Prostate gland (tissue), 2 donors: ENCODE results near the gene SLC2A4RG. TPM values are rescaled to one million over a fixed set of nuclear protein-coding genes. Genes with fewer than 3 reads are reported as not detected.

Source experiments
- DNase-seq: peaks from one replicate; pipeline ENCODE4 v3.0.0-alpha.2; 2019; ENCODE audit warnings: low spot score
- H3K27ac ChIP-seq, 2 donors: fragments of 200-600 bp; sonication (generic); 2 replicates each; pipeline ENCODE4 v1.5.1; 2017 to 2019
- H3K27me3 ChIP-seq: fragments of 200-600 bp; sonication (generic); replicated peaks from 2 replicates; pipeline ENCODE4 v1.5.1; 2019; ENCODE audit not compliant: insufficient read depth
- H3K36me3 ChIP-seq, 2 donors: fragments of 200-600 bp; sonication (generic); 1 replicate in 1 of 2; 2 replicates in 1 of 2; pipeline versions ENCODE4 v1.5.1 to v1.8.1; 2017 to 2019
- H3K4me1 ChIP-seq: fragments of 200-600 bp; sonication (generic); replicated peaks from 2 replicates; pipeline ENCODE4 v1.5.1; 2019
- H3K4me3 ChIP-seq, 2 donors: fragments of 200-600 bp; sonication (generic); 2 replicates each; pipeline ENCODE4 v1.5.1; 2017 to 2019
- H3K9me3 ChIP-seq: fragments of 200-600 bp; sonication (generic); 2 replicates; pipeline ENCODE4 v1.5.1; 2017
- POLR2A ChIP-seq: fragments of 450-650 bp; IDR thresholded peaks from one replicate; pipeline ENCODE4 v1.6.1; 2016; ENCODE audit warnings: antibody characterized with exemption, mild to moderate bottlenecking
- POLR2AphosphoS5 ChIP-seq: sonication (generic); formaldehyde crosslinking; IDR thresholded peaks from one replicate; pipeline ENCODE4 v1.6.1; 2017; ENCODE audit warnings: antibody characterized with exemption
- WGBS: methylation state at CpG from one replicate; pipeline ENCODE4 v1.1.5; 2018; 5-methylcytosine and 5-hydroxymethylcytosine counted together
- intact Hi-C: fragments of 100-400 bp; cut with DNase I; formaldehyde crosslinking; loops from one replicate; pipeline ENCODE4 v1.14.2; 2022
- total RNA-seq, 2 donors: library from RNA; depleted of rRNA; stranded (reverse); fragments of >200 nt; gene quantifications; one replicate each; pipeline ENCODE4 v1.1.0, GENCODE V29; 2016
- TF ChIP-seq, protein P1 (sequence below), 4 experiments: fragments of 200-600 bp in 2 of 4; fragments of 450-650 bp in 2 of 4; sonication (generic) in 2 of 4; IDR thresholded peaks; 1 replicate in 3 of 4; 2 replicates in 1 of 4; pipeline ENCODE4 v1.5.1; 2016 to 2019; ENCODE audit warnings: antibody characterized with exemption in 4 of 4, mild to moderate bottlenecking in 2 of 4, moderate library complexity in 2 of 4

The SLC2A4RG gene
- total RNA-seq, 2 donors from 2014 or later = 140 to 155 TPM

DNA sequence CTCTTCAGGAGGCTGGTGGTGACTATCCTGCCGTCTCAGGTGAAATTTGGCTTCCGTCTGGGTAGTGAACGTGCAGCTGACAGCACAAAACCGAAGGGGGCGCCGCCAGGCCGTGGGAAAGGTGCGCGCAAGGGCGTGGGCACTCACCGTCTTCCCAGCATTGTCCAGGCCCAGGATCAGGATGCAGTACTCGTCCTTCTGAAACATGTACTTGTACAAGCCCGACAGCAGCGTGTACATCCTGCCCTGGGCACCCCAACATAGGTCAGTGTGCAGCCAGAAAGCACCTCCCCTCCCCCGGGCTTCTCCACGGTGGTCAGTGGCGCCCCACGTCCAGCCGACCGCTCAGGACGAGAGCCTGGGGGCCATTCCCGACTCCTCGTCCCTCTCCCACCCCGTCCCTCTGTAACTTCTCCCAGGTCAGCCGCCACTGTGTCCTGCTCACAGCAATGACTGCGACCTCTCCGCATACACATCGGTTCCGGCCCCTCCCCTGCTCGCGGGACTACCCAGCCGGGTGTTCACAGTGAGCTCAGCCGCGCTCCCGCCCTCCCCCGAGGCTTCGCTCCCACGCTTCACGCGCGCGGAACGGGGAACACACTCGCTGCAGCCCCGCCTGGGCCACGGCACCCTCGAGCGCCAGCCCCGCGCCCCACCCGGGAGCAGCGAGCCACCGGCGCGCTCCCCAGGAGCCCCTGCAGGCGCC is 32.6 kb upstream of the SLC2A4RG start:
- 2% methylated on average over 56 of the region's 56 CpGs for WGBS
- peak; percentile 10 for DNase-seq
- no peaks in the 10 kb centered on the region for H3K9me3 ChIP-seq
- intact Hi-C loops = loop anchor here (5.0 kb wide), 1 partner anchor 50 kb away; the partner anchor contains the start of gene RTEL1
- no peak for TF ChIP-seq POLR2AphosphoS5
- TF ChIP-seq POLR2A = no peak
- TF ChIP-seq, protein P1, sequence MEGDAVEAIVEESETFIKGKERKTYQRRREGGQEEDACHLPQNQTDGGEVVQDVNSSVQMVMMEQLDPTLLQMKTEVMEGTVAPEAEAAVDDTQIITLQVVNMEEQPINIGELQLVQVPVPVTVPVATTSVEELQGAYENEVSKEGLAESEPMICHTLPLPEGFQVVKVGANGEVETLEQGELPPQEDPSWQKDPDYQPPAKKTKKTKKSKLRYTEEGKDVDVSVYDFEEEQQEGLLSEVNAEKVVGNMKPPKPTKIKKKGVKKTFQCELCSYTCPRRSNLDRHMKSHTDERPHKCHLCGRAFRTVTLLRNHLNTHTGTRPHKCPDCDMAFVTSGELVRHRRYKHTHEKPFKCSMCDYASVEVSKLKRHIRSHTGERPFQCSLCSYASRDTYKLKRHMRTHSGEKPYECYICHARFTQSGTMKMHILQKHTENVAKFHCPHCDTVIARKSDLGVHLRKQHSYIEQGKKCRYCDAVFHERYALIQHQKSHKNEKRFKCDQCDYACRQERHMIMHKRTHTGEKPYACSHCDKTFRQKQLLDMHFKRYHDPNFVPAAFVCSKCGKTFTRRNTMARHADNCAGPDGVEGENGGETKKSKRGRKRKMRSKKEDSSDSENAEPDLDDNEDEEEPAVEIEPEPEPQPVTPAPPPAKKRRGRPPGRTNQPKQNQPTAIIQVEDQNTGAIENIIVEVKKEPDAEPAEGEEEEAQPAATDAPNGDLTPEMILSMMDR (IDR thresholded peaks at IDR 0.05) = peak in 2 of 4 experiments; percentile 28 to 36
- H3K4me3 ChIP-seq = peak overlapping the region; percentile 84 to 91
- H3K27ac ChIP-seq = peak overlapping the region; percentile 70 to 73
- peaks cover 17% of the 10 kb centered on the region for H3K4me1 ChIP-seq
- H3K27me3 ChIP-seq = no peaks in the 10 kb centered on the region
- peaks cover 0 to 23% of the 10 kb centered on the region in 2 donors for H3K36me3 ChIP-seq

DNA sequence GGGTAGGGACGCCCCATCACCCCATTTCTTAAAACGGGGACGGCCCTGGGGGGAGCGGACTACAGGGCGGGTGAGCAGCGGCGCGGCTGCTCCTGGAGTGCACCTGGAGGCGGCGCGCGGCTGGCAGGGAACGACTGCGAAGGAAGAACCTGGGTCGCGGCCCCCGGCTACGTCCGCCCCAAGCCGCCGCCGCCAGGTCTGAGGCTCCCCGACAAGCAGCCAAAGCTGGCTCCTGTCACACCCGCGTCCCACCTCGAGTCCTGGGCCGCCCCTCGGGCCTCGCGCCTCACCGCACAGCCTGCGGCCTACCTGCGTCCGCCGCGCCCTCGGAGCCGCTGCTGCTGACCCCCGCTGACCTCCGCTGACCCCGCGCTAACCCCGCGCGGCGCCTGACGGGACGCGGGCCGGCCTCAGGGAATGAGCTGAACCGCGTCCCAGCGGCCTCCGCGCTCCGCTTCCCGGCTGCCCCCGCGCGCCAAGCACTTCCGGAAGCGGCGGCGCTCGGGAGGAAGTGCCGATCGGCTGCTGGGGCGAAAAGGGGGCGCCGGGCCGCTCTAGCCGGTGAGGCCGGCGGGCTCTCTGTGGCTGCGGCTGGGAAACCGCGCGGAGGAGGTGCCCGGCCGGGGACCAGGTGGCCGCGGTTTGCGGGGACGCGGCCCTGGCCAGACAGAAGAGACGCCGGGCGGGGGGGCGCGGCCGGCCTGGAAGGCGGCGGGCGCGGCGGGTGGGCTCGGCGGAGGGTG is 31.8 kb upstream of the SLC2A4RG start, which contains the start of the genes ARFRP1 and ZGPAT:
ARFRP1 (minus strand) TSS at position 419 of the 743 bp plus-strand sequence. CDS start 885 bp downstream, outside the sequence.
ZGPAT (plus strand) TSS at position 482 of the 743 bp plus-strand sequence. CDS start 542 bp downstream, outside the sequence.
- Histone ChIP-seq H3K4me1 (peaks cover 17% of the 10 kb centered on the region), H3K9me3 (no peaks in the 10 kb centered on the region), H3K36me3 (peaks cover 0 to 23% of the 10 kb centered on the region in 2 donors), H3K27me3 (no peaks in the 10 kb centered on the region), H3K4me3 (peak within 1 kb of the TSS; percentile 84 to 91), H3K27ac (peak within 1 kb of the TSS; percentile 70 to 73)
- peak; percentile 73 for DNase-seq
- TF ChIP-seq, protein P1 (IDR thresholded peaks at IDR 0.05) = peak in 1 of 4 experiments; percentile 24
- peak; percentile 79 for TF ChIP-seq POLR2AphosphoS5
- peak; percentile 56 for TF ChIP-seq POLR2A
- WGBS = under 1% methylated on average over 57 of the region's 98 CpGs
- intact Hi-C loops = loop anchor here (2.0 to 5.0 kb wide), 2 partner anchors 31 to 50 kb away; partner anchors contain the start of genes RTEL1 and SLC2A4RG

- Histone ChIP-seq H3K4me1 (peaks cover 17% of the 10 kb centered on the region), H3K27ac (peak overlapping the region; percentile 70 to 73), H3K36me3 (peaks cover 0 to 21% of the 10 kb centered on the region in 2 donors), H3K27me3 (no peaks in the 10 kb centered on the region), H3K9me3 (no peaks in the 10 kb centered on the region), H3K4me3 (peak overlapping the region; percentile 84 to 91)
- no peak for DNase-seq
- TF ChIP-seq, protein P1 (IDR thresholded peaks at IDR 0.05) = no peak
- TF ChIP-seq POLR2A (no peak), POLR2AphosphoS5 (no peak)
- intact Hi-C loops = loop anchor here (2.0 to 5.0 kb wide), 2 partner anchors 30 to 51 kb away; partner anchors contain the start of genes RTEL1 and SLC2A4RG
- 33% methylated on average over 35 of the region's 67 CpGs for WGBS
Observed at GRCh38 chr20:63708301-63709148, 31.1 kb upstream of the SLC2A4RG start.

GRCh38 chr20:63709149-63709527 is 30.4 kb upstream of the SLC2A4RG start:
- peaks cover 0 to 15% of the 10 kb centered on the region in 2 donors for H3K36me3 ChIP-seq
- no peaks in the 10 kb centered on the region for H3K9me3 ChIP-seq
- peaks cover 17% of the 10 kb centered on the region for H3K4me1 ChIP-seq
- TF ChIP-seq, protein P1 (IDR thresholded peaks at IDR 0.05) = no peak
- TF ChIP-seq POLR2AphosphoS5 (no peak), POLR2A (no peak)
- no peaks in the 10 kb centered on the region for H3K27me3 ChIP-seq
- DNase-seq = no peak
- 92% methylated on average over 17 of the region's 17 CpGs for WGBS
- H3K4me3 ChIP-seq = no peak overlapping the region
- intact Hi-C loops = loop anchor here (2.0 to 5.0 kb wide), 2 partner anchors 30 to 52 kb away; partner anchors contain the start of genes RTEL1 and SLC2A4RG
- no peak overlapping the region for H3K27ac ChIP-seq
